Thyroid gland (tissue), 4 donors: Measurements from ENCODE around the gene STAC3. TPM values are rescaled to one million over a fixed set of nuclear protein-coding genes. Genes with fewer than 3 reads are reported as not detected.

ENCODE experiments used
- DNase-seq, 2 donors: peaks; one replicate each; pipeline ENCODE4 v3.0.0-alpha.2; 2019
- H3K27ac ChIP-seq, 3 donors: fragments of 200-600 bp; sonication (generic); 1 replicate in 2 of 3; 2 replicates in 1 of 3; pipeline ENCODE4 v1.5.1; 2016 to 2019; ENCODE audit warnings: mild to moderate bottlenecking in 1 of 3, moderate library complexity in 1 of 3
- H3K27me3 ChIP-seq: fragments of 200-600 bp; sonication (generic); one replicate; pipeline ENCODE4 v1.5.1; 2019
- H3K36me3 ChIP-seq, 2 donors: fragments of 200-600 bp; sonication (generic); one replicate each; pipeline ENCODE4 v1.5.1; 2016 to 2019
- H3K4me1 ChIP-seq, 2 donors: fragments of 200-600 bp; sonication (generic); one replicate each; pipeline ENCODE4 v1.5.1; 2017 to 2019
- H3K4me3 ChIP-seq, 3 donors: fragments of 200-600 bp; sonication (generic); replicated peaks in 1 of 3; 1 replicate in 2 of 3; 2 replicates in 1 of 3; pipeline ENCODE4 v1.5.1; 2016; ENCODE audit warnings: mild to moderate bottlenecking in 1 of 3
- H3K9me3 ChIP-seq: fragments of 200-600 bp; sonication (generic); one replicate; pipeline ENCODE4 v1.5.1; 2017
- POLR2A ChIP-seq, 2 donors: fragments of 450-650 bp; IDR thresholded peaks; one replicate each; pipeline ENCODE4 v1.6.1; 2017; ENCODE audit warnings: antibody characterized with exemption in 2 of 2, mild to moderate bottlenecking in 2 of 2, moderate library complexity in 1 of 2
- WGBS, 2 donors: methylation state at CpG; one replicate each; pipeline ENCODE4 v1.1.5; 2017; 5-methylcytosine and 5-hydroxymethylcytosine counted together
- intact Hi-C: fragments of 100-400 bp; cut with DNase I; formaldehyde crosslinking; loops from one replicate; pipeline ENCODE4 v1.15.1; 2023
- total RNA-seq, 4 donors: library from RNA; depleted of rRNA; stranded (reverse); fragments of >200 nt; gene quantifications; one replicate each; pipeline ENCODE4 v1.2.3, GENCODE V29; 2016
- TF ChIP-seq, protein P1 (sequence below), 6 experiments: fragments of 200-600 bp in 3 of 6; fragments of 450-650 bp in 3 of 6; sonication (generic) in 3 of 6; IDR thresholded peaks; one replicate each; pipeline ENCODE4 v1.5.1; 2016 to 2019; ENCODE audit warnings: antibody characterized with exemption in 6 of 6, mild to moderate bottlenecking in 2 of 6, inconsistent platforms in 1 of 6, moderate library complexity in 1 of 6

The STAC3 gene
- total RNA-seq, 4 donors from 2014 or later = 0.88 to 7.3 (median 3.0) TPM; not detected in 1

DNA sequence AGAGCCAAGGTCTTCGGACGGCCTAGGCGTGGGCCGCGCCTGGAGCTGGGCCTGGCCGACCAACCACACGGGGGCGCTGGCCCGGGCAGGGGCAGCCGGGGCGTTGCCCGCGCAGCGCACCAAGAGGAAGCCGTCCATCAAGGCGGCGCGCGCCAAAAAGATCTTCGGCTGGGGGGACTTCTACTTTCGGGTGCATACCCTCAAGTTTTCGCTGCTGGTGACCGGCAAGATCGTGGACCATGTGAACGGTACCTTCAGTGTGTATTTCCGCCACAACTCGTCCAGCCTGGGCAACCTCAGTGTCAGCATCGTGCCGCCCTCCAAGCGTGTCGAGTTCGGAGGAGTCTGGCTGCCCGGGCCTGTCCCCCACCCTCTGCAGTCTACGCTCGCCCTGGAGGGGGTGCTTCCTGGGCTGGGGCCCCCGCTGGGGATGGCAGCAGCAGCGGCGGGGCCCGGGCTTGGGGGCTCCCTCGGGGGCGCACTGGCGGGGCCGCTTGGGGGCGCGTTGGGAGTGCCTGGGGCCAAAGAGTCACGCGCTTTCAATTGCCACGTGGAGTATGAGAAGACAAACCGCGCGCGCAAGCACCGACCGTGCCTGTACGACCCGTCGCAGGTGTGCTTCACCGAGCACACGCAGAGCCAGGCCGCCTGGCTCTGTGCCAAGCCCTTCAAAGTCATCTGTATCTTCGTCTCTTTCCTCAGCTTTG is 25.9 kb downstream of the STAC3 start:
- Histone ChIP-seq H3K36me3 (no peaks in the 10 kb centered on the region), H3K9me3 (no peaks in the 10 kb centered on the region), H3K4me3 (no peak overlapping the region), H3K27ac (no peak overlapping the region), H3K27me3 (peaks cover 35% of the 10 kb centered on the region), H3K4me1 (peaks cover 3 to 33% of the 10 kb centered on the region in 2 donors)
- WGBS, 2 donors = 18 to 24% methylated on average over 17 to 29 of the region's 61 CpGs
- TF ChIP-seq POLR2A (IDR thresholded peaks at IDR 0.05) = no peak
- TF ChIP-seq, protein P1, sequence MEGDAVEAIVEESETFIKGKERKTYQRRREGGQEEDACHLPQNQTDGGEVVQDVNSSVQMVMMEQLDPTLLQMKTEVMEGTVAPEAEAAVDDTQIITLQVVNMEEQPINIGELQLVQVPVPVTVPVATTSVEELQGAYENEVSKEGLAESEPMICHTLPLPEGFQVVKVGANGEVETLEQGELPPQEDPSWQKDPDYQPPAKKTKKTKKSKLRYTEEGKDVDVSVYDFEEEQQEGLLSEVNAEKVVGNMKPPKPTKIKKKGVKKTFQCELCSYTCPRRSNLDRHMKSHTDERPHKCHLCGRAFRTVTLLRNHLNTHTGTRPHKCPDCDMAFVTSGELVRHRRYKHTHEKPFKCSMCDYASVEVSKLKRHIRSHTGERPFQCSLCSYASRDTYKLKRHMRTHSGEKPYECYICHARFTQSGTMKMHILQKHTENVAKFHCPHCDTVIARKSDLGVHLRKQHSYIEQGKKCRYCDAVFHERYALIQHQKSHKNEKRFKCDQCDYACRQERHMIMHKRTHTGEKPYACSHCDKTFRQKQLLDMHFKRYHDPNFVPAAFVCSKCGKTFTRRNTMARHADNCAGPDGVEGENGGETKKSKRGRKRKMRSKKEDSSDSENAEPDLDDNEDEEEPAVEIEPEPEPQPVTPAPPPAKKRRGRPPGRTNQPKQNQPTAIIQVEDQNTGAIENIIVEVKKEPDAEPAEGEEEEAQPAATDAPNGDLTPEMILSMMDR (IDR thresholded peaks at IDR 0.05) = peak in 2 of 6 experiments; percentile 21 to 44
- intact Hi-C loops = no loop called here
- DNase-seq = peak; percentile 55 to 56

DNA sequence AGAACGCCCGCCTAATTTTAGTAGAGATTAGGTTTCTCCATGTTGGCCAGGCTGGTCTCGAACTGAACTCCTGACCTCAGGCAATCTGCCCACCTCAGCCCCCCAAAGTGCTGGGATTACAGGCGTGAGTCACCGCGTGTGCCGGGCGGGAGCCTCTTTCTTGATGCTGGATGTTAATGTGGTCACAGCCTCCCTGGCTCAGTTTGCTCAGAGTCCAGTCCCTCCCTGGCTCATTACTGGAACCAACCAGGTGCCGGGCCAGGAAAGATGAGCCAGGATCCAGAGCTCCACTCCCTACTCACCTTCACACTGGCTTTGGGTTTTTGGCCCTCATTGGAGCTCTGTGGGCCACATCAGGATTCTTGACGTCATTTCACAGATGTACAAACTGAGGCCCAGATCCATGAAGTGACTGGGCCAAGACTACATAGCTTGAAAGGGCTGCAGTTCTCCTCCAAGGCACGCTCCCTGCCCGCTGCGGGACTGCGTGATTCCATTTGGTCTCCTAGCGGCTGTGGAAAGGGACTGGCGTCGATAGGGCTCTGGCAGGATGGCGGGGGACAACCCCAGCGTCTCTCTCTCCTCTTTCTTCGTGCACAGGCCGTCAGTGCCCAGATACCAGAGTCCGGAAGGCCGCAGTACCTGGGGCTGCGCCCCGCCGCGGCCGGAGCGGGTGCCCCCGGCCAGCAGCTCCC is 26.6 kb downstream of the STAC3 start:
- Histone ChIP-seq H3K36me3 (no peaks in the 10 kb centered on the region), H3K27ac (no peak overlapping the region), H3K4me1 (peaks cover 0 to 32% of the 10 kb centered on the region in 2 donors), H3K4me3 (no peak overlapping the region), H3K9me3 (no peaks in the 10 kb centered on the region), H3K27me3 (peaks cover 35% of the 10 kb centered on the region)
- intact Hi-C loops = no loop called here
- TF ChIP-seq POLR2A (IDR thresholded peaks at IDR 0.05) = no peak
- TF ChIP-seq, protein P1 (IDR thresholded peaks at IDR 0.05) = no peak
- no peak for DNase-seq
- 32 to 36% methylated on average over 18 to 29 of the region's 30 CpGs for WGBS, 2 donors

DNA sequence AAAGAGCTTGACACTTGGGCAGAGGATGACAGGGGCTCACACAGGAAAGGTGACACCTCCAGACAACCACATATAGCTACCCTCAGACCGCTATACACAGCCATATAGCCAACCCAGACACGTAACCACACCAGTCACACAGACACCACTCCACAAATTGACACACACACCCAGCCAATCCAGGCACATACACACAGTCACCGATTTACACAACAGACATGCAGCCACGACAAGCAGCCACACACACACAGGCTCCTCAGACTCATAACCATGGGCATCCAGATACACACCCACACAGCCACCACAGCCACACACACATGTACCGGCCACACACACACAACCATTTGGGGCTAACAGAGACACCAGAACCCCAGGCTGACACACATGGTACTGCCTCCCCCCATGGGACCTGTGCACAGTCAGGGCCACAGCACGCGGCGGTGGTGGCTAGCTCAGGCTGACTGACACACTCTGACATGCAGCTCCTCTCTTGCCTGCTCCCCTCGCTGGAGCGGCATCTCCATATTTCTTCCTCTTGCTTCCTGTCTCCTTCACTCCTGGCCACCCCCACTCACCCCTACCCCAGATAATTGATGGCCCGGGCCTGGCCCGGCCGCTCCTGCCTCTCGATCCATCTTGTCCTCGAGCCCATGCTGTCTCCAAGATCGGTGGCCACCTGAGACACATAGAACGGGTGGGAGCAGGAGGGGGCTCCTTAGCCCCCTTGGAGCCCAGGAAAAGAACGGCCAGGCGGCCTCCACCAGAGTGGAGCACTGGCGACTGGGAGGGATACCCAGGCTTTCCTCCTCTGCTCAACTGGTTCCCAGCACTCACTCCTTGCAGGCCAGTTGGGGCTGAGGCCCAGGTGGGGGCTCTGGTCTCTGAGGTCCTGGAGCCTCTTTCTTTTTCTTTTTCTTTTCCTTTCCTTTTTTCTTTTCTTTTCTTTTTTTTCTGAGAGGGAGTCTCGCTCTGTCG is 27.5 kb downstream of the STAC3 start:
- no peak overlapping the region for H3K27ac ChIP-seq
- no peak for DNase-seq
- TF ChIP-seq, protein P1 (IDR thresholded peaks at IDR 0.05) = no peak
- TF ChIP-seq POLR2A (IDR thresholded peaks at IDR 0.05) = no peak
- H3K27me3 ChIP-seq = peaks cover 35% of the 10 kb centered on the region
- no peaks in the 10 kb centered on the region for H3K36me3 ChIP-seq
- peaks cover 0 to 27% of the 10 kb centered on the region in 2 donors for H3K4me1 ChIP-seq
- H3K4me3 ChIP-seq = no peak overlapping the region
- H3K9me3 ChIP-seq = no peaks in the 10 kb centered on the region
- WGBS, 2 donors = 34 to 37% methylated on average over 22 of the region's 22 CpGs
- intact Hi-C loops = no loop called here

DNA sequence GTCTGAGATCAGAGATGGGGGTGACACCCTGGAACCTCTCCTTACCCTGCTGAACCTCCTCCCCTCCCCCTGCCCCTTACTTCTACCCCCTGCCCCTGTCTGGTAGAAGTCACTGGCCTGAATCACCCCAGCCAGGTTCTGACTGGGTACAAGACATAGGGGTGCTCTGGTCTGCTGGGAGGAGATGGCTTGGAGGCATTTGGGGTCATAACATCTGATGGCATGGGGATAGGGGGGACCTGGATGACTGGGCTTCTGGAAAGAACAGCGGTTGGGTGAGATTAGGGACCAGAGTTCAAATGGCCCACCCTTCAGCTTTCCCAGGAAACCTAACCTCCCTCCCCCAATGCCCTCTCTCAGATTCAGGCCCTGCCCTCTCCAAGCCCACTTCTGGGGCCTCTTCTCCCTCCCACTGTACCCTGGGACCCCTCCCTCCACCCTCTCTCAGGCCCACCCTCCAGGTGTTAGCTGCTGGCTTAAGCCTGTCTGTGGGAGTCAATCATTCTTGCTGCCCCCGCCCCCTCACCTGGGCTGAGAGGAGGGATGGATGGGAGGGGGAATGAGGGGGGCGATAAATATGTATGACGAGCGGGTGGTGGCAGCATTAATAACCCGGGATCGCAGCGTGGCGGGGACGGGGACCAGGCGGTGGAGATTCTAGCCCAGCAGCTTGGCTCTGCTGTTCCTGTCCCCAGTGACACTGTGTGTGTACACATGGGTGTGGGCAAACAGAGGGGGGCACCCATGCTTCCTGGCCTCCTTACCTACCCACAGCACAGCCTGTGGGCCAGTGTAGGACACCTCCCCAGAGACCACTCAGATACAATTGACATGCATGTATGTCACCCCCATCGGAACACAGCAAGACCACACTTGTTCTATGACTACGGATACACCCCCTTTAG is 28.4 kb downstream of the STAC3 start:
- H3K4me1 ChIP-seq = peaks cover under 1 to 28% of the 10 kb centered on the region in 2 donors
- no peak for TF ChIP-seq POLR2A (IDR thresholded peaks at IDR 0.05)
- TF ChIP-seq, protein P1 (IDR thresholded peaks at IDR 0.05) = no peak
- no peaks in the 10 kb centered on the region for H3K9me3 ChIP-seq
- H3K36me3 ChIP-seq = no peaks in the 10 kb centered on the region
- intact Hi-C loops = no loop called here
- no peak overlapping the region for H3K4me3 ChIP-seq
- WGBS, 2 donors = 21 to 23% methylated on average over 13 of the region's 13 CpGs
- peaks cover 35% of the 10 kb centered on the region for H3K27me3 ChIP-seq
- DNase-seq = no peak
- no peak overlapping the region for H3K27ac ChIP-seq
